Ascending aorta (tissue), 2 donors: ENCODE data around the gene PPM1K. TPM values are rescaled to one million over a fixed set of nuclear protein-coding genes. Genes with fewer than 3 reads are reported as not detected.
"Not testable (repeated sequence)": the region's sequence is repeated elsewhere in the genome, so short reads cannot be mapped to it uniquely, and the experiment has no call there.

ENCODE experiments used
- DNase-seq, 2 donors: peaks; one replicate each; pipeline ENCODE4 v3.0.0-alpha.2; 2019; ENCODE audit warnings: low spot score in 2 of 2
- H3K27ac ChIP-seq, 2 donors: fragments of 200-600 bp; sonication (generic); one replicate each; pipeline ENCODE4 v1.5.1; 2016 to 2017; ENCODE audit warnings: mild to moderate bottlenecking in 1 of 2
- H3K27me3 ChIP-seq: fragments of 200-600 bp; sonication (generic); one replicate; pipeline ENCODE4 v1.5.1; 2017
- H3K36me3 ChIP-seq, 2 donors: fragments of 200-600 bp; sonication (generic); one replicate each; pipeline ENCODE4 v1.5.1; 2016
- H3K4me1 ChIP-seq, 2 donors: fragments of 200-600 bp; sonication (generic); one replicate each; pipeline ENCODE4 v1.5.1; 2016 to 2017; ENCODE audit warnings: mild to moderate bottlenecking in 1 of 2
- H3K4me3 ChIP-seq, 2 donors: fragments of 200-600 bp; sonication (generic); one replicate each; pipeline ENCODE4 v1.5.1; 2016 to 2017; ENCODE audit warnings: mild to moderate bottlenecking in 1 of 2
- H3K9me3 ChIP-seq, 2 donors: fragments of 200-600 bp; sonication (generic); one replicate each; pipeline ENCODE4 v1.5.1; 2016
- CTCF ChIP-seq, 3 experiments: fragments of 200-600 bp in 2 of 3; fragments of 450-650 bp in 1 of 3; sonication (generic) in 2 of 3; IDR thresholded peaks; one replicate each; pipeline ENCODE4 v1.5.1; 2016 to 2019; ENCODE audit warnings: antibody characterized with exemption in 3 of 3, mild to moderate bottlenecking in 1 of 3, moderate library complexity in 1 of 3
- intact Hi-C: fragments of 100-400 bp; cut with DNase I; formaldehyde crosslinking; loops from one replicate; pipeline ENCODE4 v1.15.1; 2023
- total RNA-seq: library from RNA; depleted of rRNA; stranded (reverse); fragments of >200 nt; gene quantifications from one replicate; pipeline ENCODE4 v1.1.0, GENCODE V29; 2016

PPM1K gene
- total RNA-seq, 1 donor from 2014 or later, result 17.0 TPM

- H3K4me3 ChIP-seq, result no peak overlapping the region
- no peaks in the 10 kb centered on the region for H3K36me3 ChIP-seq
- H3K9me3 ChIP-seq, result no peaks in the 10 kb centered on the region
- H3K27ac ChIP-seq, result no peak overlapping the region
- intact Hi-C loops, result no loop called here
- no peaks in the 10 kb centered on the region for H3K27me3 ChIP-seq
- no peak for DNase-seq
- no peak for TF ChIP-seq CTCF (IDR thresholded peaks at IDR 0.05)
- no peaks in the 10 kb centered on the region for H3K4me1 ChIP-seq
Measured at GRCh38 chr4:88318751-88319350, 34.5 kb upstream of the PPM1K start.

- no peak for TF ChIP-seq CTCF (IDR thresholded peaks at IDR 0.05)
- intact Hi-C loops, result no loop called here
- DNase-seq, result no peak
- Histone ChIP-seq H3K4me3 (no peak overlapping the region), H3K9me3 (no peaks in the 10 kb centered on the region), H3K4me1 (no peaks in the 10 kb centered on the region), H3K27me3 (no peaks in the 10 kb centered on the region), H3K27ac (no peak overlapping the region), H3K36me3 (no peaks in the 10 kb centered on the region)
Measured at GRCh38 chr4:88315460-88316017, 31.2 kb upstream of the PPM1K start.

GRCh38 chr4:88313088-88313624, 28.8 kb upstream of the PPM1K start:
- H3K36me3 ChIP-seq, H3K27ac ChIP-seq, DNase-seq, H3K9me3 ChIP-seq, H3K4me3 ChIP-seq, intact Hi-C loops, H3K4me1 ChIP-seq, H3K27me3 ChIP-seq: not testable (repeated sequence)

- H3K9me3 ChIP-seq, result no peaks in the 10 kb centered on the region
- H3K27ac ChIP-seq, result no peak overlapping the region
- no peak for TF ChIP-seq CTCF (IDR thresholded peaks at IDR 0.05)
- no peaks in the 10 kb centered on the region for H3K4me1 ChIP-seq
- H3K27me3 ChIP-seq, result no peaks in the 10 kb centered on the region
- intact Hi-C loops, result no loop called here
- H3K4me3 ChIP-seq, result no peak overlapping the region
- no peaks in the 10 kb centered on the region for H3K36me3 ChIP-seq
- no peak for DNase-seq
Measured at GRCh38 chr4:88308587-88308986, 24.2 kb upstream of the PPM1K start.

- no peaks in the 10 kb centered on the region for H3K9me3 ChIP-seq
- H3K4me3 ChIP-seq, result no peak overlapping the region
- TF ChIP-seq CTCF (IDR thresholded peaks at IDR 0.05), result no peak
- no peaks in the 10 kb centered on the region for H3K27me3 ChIP-seq
- H3K36me3 ChIP-seq, result no peaks in the 10 kb centered on the region
- H3K4me1 ChIP-seq, result no peaks in the 10 kb centered on the region
- no peak for DNase-seq
- H3K27ac ChIP-seq, result no peak overlapping the region
- intact Hi-C loops, result no loop called here
Measured at GRCh38 chr4:88297725-88298454, 13.5 kb upstream of the PPM1K start.

- no peaks in the 10 kb centered on the region for H3K27me3 ChIP-seq
- no peak overlapping the region for H3K4me3 ChIP-seq
- TF ChIP-seq CTCF (IDR thresholded peaks at IDR 0.05), result no peak
- H3K27ac ChIP-seq, result no peak overlapping the region
- H3K36me3 ChIP-seq, result no peaks in the 10 kb centered on the region
- intact Hi-C loops, result no loop called here
- DNase-seq, result no peak
- no peaks in the 10 kb centered on the region for H3K4me1 ChIP-seq
- H3K9me3 ChIP-seq, result no peaks in the 10 kb centered on the region
Measured at GRCh38 chr4:88297212-88297516, 12.8 kb upstream of the PPM1K start.
